ENCODE data around the gene AIRE. TPM values are rescaled to one million over a fixed set of nuclear protein-coding genes. Genes with fewer than 3 reads are reported as not detected.

AIRE gene
- total and polyA plus RNA-seq, 7 donors, result 0.01 to 0.19 (median 0.11) TPM; not detected in 3

DNA sequence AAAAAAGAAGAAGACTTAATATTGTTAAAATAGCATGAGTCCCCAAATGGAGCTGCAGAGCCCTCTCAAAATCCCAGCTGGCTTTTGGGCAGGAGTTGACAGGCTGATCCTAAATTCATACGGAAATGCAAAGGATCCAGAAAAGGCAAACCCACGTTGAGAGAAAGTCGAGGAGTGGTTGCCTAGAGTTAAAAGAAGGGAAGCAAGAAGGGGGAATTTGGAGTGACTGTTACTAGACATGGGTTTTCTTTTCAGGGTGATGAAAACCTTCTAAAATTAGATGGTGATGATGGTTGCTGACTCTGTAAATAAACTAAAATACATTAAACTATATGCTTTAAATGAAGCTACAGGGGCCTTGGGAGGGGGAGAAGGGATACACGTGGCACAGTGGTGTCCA lies 25.6 kb upstream of the AIRE start:
- ATAC-seq (no peak), DNase-seq (no peak)
- Histone ChIP-seq H3K9me3 (no peaks in the 10 kb centered on the region), H3K27me3 (ENCODE audit: insufficient read depth in 3 of 3, low read length in 2 of 3) (peaks cover 0 to 11% (median 7%) of the 10 kb centered on the region in 3 donors), H3K4me3 (no peak overlapping the region), H3K4me1 (no peaks in the 10 kb centered on the region), H3K36me3 (ENCODE audit: insufficient read depth in 1 of 2, low read depth in 1 of 2) (no peaks in the 10 kb centered on the region), H3K27ac (no peak overlapping the region)
- TF ChIP-seq, protein P1, sequence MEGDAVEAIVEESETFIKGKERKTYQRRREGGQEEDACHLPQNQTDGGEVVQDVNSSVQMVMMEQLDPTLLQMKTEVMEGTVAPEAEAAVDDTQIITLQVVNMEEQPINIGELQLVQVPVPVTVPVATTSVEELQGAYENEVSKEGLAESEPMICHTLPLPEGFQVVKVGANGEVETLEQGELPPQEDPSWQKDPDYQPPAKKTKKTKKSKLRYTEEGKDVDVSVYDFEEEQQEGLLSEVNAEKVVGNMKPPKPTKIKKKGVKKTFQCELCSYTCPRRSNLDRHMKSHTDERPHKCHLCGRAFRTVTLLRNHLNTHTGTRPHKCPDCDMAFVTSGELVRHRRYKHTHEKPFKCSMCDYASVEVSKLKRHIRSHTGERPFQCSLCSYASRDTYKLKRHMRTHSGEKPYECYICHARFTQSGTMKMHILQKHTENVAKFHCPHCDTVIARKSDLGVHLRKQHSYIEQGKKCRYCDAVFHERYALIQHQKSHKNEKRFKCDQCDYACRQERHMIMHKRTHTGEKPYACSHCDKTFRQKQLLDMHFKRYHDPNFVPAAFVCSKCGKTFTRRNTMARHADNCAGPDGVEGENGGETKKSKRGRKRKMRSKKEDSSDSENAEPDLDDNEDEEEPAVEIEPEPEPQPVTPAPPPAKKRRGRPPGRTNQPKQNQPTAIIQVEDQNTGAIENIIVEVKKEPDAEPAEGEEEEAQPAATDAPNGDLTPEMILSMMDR (IDR thresholded peaks at IDR 0.05), result no peak
- intact Hi-C loops (cut with DNase I), result no loop called here
- WGBS, 3 donors, result 42 to 57% (median 54%) methylated on average over 4 of the region's 4 CpGs

GRCh38 chr21:44260791-44261631 lies 24.7 kb upstream of the AIRE start:
- Histone ChIP-seq H3K36me3 (ENCODE audit: insufficient read depth in 1 of 2, low read depth in 1 of 2) (no peaks in the 10 kb centered on the region), H3K27ac (no peak overlapping the region), H3K4me1 (no peaks in the 10 kb centered on the region), H3K27me3 (ENCODE audit: insufficient read depth in 3 of 3, low read length in 2 of 3) (peaks cover 0 to 9% (median 4%) of the 10 kb centered on the region in 3 donors), H3K4me3 (no peak overlapping the region), H3K9me3 (no peaks in the 10 kb centered on the region)
- 79 to 86% (median 80%) methylated on average over 19 of the region's 19 CpGs for WGBS, 3 donors
- TF ChIP-seq, protein P1 (IDR thresholded peaks at IDR 0.05), result no peak
- peak in 1 of 2 donors; percentile 32 for DNase-seq
- intact Hi-C loops (cut with DNase I), result no loop called here
- ATAC-seq, result no peak

DNA sequence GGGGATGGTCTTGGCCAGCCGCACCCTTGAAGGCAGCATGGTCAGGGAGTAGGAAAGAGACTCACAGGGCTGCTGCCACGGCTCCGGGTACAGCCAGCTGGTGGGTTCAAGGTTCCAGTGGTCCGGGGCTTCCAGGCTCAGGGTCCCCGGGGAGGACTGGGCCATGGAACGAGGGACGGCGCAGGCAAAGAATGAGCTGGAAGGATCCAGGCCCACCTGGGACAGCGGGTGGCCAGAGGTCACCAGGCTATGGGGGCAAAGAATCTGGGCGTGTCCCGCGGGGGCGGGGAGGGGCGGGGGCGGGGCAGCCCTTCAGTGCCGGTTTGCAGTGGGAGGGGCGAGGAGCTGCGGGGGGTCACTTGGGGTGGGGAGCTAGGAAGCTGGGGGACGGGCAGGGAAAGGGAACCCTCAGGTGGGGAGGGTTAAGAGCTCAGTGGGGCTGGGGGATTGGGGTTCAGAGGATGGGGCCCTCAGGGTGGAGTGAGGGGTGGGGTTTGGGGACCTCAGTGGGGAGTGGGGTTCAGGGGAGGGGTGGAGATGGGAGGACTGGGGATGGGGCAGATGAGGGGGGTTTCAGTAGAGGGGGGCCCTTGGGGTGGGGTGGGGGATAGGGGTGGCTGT lies 23.9 kb upstream of the AIRE start, which contains the start of gene DNMT3L:
Gene DNMT3L, minus strand, starts transcription at position 223 of the 621 bp plus-strand sequence. CDS start 638 bp downstream, outside the sequence.
- Histone ChIP-seq H3K27me3 (ENCODE audit: insufficient read depth in 3 of 3, low read length in 2 of 3) (peaks cover 0 to 8% (median 4%) of the 10 kb centered on the region in 3 donors), H3K27ac (no peak within 1 kb of the TSS), H3K9me3 (no peaks in the 10 kb centered on the region), H3K36me3 (ENCODE audit: insufficient read depth in 1 of 2, low read depth in 1 of 2) (no peaks in the 10 kb centered on the region), H3K4me1 (no peaks in the 10 kb centered on the region), H3K4me3 (no peak within 1 kb of the TSS)
- ATAC-seq, result no peak
- intact Hi-C loops (cut with DNase I), result no loop called here
- TF ChIP-seq, protein P1 (IDR thresholded peaks at IDR 0.05), result no peak
- WGBS, 3 donors, result 60 to 74% (median 66%) methylated on average over 13 to 19 of the region's 19 CpGs
- peak in 1 of 2 donors; percentile 34 for DNase-seq

DNA sequence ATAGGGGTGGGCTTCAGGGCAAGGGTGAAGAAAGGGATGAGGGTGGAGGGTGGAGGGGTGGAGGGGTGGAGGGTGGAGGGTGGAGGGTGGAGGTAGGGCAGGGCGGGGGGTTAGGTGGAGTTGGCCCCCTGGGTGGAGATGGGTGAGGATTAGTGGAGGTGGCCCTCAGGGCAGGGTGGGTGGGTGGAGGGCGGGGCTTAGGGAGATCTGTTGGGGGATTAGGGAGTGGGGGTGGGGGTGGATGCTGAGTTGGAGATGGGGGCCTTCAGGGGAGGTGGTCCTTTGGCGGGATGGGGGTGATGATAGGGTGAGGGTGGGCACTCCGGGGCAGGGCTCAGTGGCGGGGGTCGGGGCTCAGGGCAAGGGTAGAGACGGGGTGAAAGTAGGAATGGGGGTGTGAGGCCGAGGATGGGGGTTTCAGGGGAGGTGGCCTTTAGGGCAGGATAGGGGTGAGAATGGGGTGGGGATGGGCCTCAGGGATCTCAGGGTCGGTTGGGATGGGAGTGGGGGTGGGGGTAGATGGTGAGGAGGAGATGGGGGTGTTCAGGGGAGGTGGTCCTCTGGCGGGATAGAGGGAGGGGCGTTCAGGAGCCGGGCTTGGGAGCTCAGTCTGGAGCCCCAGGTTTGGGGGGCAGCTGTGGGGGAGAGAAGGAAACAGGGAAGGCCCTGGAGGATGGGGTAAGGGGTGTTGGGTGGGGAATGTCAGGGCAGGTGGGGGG lies 23.2 kb upstream of the AIRE start:
- DNase-seq (peak in 1 of 2 donors; percentile 11), ATAC-seq (no peak)
- no peaks in the 10 kb centered on the region for H3K4me1 ChIP-seq
- no peak overlapping the region for H3K27ac ChIP-seq
- 75 to 86% (median 80%) methylated on average over 9 to 12 of the region's 12 CpGs for WGBS, 3 donors
- peaks cover 0 to 5% (median 4%) of the 10 kb centered on the region in 3 donors for H3K27me3 ChIP-seq (ENCODE audit: insufficient read depth in 3 of 3, low read length in 2 of 3)
- intact Hi-C loops (cut with DNase I), result no loop called here
- no peak overlapping the region for H3K4me3 ChIP-seq
- no peaks in the 10 kb centered on the region for H3K9me3 ChIP-seq
- no peaks in the 10 kb centered on the region for H3K36me3 ChIP-seq (ENCODE audit: insufficient read depth in 1 of 2, low read depth in 1 of 2)
- TF ChIP-seq, protein P1 (IDR thresholded peaks at IDR 0.05), result no peak

Data from psoas muscle (tissue), 8 donors.